ENCODE data around the gene ABCF3. TPM values are rescaled to one million over a fixed set of nuclear protein-coding genes. Genes with fewer than 3 reads are reported as not detected.
A peak's percentile ranks its signal among the peaks of the same experiment; 100 is the strongest.

ABCF3 gene
- total and polyA plus RNA-seq, 2 of the 13 experiments (the other 11 are each of a cell fraction or from before 2014, with no cell fraction given) = 38.8 to 46.5 TPM

DNA sequence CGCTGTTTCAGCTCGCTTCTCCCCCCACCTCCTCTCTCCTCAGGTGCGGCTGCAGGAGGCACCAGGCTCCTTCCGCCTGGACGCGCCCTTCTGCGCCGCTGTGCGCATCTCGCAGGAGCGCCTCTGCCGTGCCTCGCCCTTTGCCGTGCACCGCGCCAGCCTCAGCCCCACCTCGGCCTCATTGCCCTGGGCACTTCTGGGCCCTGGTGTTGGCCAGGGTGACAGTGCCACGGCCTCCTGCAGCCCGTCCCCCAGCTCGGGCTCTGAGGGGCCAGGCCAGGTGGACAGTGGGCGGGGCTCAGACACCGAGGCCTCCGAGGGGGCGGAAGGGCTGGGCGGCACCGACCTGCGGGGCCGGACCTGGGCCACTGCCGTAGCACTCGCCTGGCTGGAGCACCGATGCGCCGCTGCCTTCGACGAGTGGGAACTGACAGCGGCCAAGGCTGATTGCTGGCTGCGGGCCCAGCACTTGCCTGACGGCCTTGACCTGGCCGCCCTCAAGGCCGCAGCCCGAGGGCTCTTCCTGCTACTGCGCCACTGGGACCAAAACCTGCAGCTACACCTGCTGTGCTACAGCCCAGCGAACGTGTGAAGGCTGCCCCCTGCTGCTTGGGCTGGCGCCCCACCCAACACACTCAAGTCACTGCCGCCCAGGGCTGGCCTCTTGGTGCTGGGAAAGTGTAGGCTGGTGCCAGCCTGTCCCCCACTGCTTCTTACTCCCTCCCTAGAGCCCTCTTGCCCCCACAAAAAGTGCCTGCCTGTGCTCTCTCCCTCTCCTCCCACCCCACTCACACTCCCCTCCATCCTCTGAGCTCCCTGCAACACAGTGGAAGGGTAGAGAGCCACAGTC is 55.7 kb downstream of the ABCF3 start (continued):
- TF ChIP-seq, protein P1, sequence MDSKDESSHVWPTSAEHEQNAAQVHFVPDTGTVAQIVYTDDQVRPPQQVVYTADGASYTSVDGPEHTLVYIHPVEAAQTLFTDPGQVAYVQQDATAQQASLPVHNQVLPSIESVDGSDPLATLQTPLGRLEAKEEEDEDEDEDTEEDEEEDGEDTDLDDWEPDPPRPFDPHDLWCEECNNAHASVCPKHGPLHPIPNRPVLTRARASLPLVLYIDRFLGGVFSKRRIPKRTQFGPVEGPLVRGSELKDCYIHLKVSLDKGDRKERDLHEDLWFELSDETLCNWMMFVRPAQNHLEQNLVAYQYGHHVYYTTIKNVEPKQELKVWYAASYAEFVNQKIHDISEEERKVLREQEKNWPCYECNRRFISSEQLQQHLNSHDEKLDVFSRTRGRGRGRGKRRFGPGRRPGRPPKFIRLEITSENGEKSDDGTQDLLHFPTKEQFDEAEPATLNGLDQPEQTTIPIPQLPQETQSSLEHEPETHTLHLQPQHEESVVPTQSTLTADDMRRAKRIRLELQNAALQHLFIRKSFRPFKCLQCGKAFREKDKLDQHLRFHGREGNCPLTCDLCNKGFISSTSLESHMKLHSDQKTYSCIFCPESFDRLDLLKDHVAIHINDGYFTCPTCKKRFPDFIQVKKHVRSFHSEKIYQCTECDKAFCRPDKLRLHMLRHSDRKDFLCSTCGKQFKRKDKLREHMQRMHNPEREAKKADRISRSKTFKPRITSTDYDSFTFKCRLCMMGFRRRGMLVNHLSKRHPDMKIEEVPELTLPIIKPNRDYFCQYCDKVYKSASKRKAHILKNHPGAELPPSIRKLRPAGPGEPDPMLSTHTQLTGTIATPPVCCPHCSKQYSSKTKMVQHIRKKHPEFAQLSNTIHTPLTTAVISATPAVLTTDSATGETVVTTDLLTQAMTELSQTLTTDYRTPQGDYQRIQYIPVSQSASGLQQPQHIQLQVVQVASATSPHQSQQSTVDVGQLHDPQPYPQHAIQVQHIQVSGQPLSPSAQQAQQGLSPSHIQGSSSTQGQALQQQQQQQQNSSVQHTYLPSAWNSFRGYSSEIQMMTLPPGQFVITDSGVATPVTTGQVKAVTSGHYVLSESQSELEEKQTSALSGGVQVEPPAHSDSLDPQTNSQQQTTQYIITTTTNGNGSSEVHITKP (CRISPR knock-in tag; IDR thresholded peaks at IDR 0.05; ENCODE audit: low read depth) = peak; percentile 61; the same call in 1 of the 2 replicates
- no peak for TF ChIP-seq SRSF1 (optimal IDR thresholded peaks at IDR 0.05; ENCODE audit: low read depth, low read length)
- TF ChIP-seq CCAR2 (optimal IDR thresholded peaks at IDR 0.05; ENCODE audit: low read depth, low read length) = no peak
- TF ChIP-seq ZNF550 (CRISPR knock-in tag; IDR thresholded peaks at IDR 0.05; ENCODE audit: borderline replicate concordance) = no peak
- no peak for TF ChIP-seq ZNF101 (CRISPR knock-in tag; IDR thresholded peaks at IDR 0.05; ENCODE audit: borderline replicate concordance, low read depth)
- TF ChIP-seq, protein P2, sequence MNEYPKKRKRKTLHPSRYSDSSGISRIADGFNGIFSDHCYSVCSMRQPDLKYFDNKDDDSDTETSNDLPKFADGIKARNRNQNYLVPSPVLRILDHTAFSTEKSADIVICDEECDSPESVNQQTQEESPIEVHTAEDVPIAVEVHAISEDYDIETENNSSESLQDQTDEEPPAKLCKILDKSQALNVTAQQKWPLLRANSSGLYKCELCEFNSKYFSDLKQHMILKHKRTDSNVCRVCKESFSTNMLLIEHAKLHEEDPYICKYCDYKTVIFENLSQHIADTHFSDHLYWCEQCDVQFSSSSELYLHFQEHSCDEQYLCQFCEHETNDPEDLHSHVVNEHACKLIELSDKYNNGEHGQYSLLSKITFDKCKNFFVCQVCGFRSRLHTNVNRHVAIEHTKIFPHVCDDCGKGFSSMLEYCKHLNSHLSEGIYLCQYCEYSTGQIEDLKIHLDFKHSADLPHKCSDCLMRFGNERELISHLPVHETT (CRISPR knock-in tag; conservative IDR thresholded peaks at IDR 0.05) = no peak; the same call in 1 of the 2 replicates
- peak; percentile 65; the same call in 1 of the 2 replicates for TF ChIP-seq PPARG (CRISPR knock-in tag; conservative IDR thresholded peaks at IDR 0.05)
- peak; percentile 86; the same call in 1 of the 2 replicates for TF ChIP-seq CBFB (CRISPR knock-in tag; IDR thresholded peaks at IDR 0.05)
- no peak; the same call in 1 of the 2 replicates for TF ChIP-seq ZNF234 (CRISPR knock-in tag; conservative IDR thresholded peaks at IDR 0.05)
- TF ChIP-seq U2AF1 (optimal IDR thresholded peaks at IDR 0.05; ENCODE audit: low read depth, low read length) = no peak
- TF ChIP-seq HDAC6 (IDR thresholded peaks at IDR 0.05; ENCODE audit: low read depth, low read length) = no peak
- TF ChIP-seq ASH2L (IDR thresholded peaks at IDR 0.05; ENCODE audit: insufficient read length, low read depth, low read length) = no peak
- peak; percentile 85; the same call in 1 of the 2 replicates for TF ChIP-seq ZNF839 (CRISPR knock-in tag; IDR thresholded peaks at IDR 0.05; ENCODE audit: borderline replicate concordance)
- peak; percentile 59; the same call in 1 of the 2 replicates for TF ChIP-seq ZFP1 (CRISPR knock-in tag; IDR thresholded peaks at IDR 0.05)
- peak; percentile 98 for TF ChIP-seq NR2F6 (IDR thresholded peaks at IDR 0.05)
- TF ChIP-seq NR2F6 (CRISPR knock-in tag; IDR thresholded peaks at IDR 0.05) = peak; percentile 100
- TF ChIP-seq SMC3 (IDR thresholded peaks at IDR 0.05; ENCODE audit: low read length) = peak; percentile 57; the same call in 1 of the 2 replicates
- peak; percentile 54; the same call in 1 of the 2 replicates for TF ChIP-seq CEBPG (CRISPR knock-in tag; IDR thresholded peaks at IDR 0.05)
- TF ChIP-seq, protein P3, sequence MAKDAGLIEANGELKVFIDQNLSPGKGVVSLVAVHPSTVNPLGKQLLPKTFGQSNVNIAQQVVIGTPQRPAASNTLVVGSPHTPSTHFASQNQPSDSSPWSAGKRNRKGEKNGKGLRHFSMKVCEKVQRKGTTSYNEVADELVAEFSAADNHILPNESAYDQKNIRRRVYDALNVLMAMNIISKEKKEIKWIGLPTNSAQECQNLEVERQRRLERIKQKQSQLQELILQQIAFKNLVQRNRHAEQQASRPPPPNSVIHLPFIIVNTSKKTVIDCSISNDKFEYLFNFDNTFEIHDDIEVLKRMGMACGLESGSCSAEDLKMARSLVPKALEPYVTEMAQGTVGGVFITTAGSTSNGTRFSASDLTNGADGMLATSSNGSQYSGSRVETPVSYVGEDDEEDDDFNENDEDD (CRISPR knock-in tag; IDR thresholded peaks at IDR 0.05; ENCODE audit: borderline replicate concordance) = peak; percentile 64

Data from HepG2 (cell line).